Esophagus (tissue), 2 donors: ENCODE data around the gene CDH11. TPM values are rescaled to one million over a fixed set of nuclear protein-coding genes. Genes with fewer than 3 reads are reported as not detected.

Experiments
- H3K27ac ChIP-seq, 2 donors: one replicate each; pipeline ENCODE4 v1.5.1; 2013; ENCODE audit warnings: low read depth in 2 of 2, mild to moderate bottlenecking in 2 of 2, inconsistent platforms in 1 of 2, low read length in 1 of 2, moderate library complexity in 1 of 2
- H3K27me3 ChIP-seq, 2 donors: one replicate each; pipeline ENCODE4 v1.6.1; 2013; ENCODE audit warnings: low read length in 2 of 2, control low read depth in 1 of 2, mild to moderate bottlenecking in 1 of 2; ENCODE audit not compliant: insufficient read depth in 2 of 2, control insufficient read depth in 1 of 2
- H3K36me3 ChIP-seq, 2 donors: one replicate each; pipeline ENCODE4 v1.6.1; 2013; ENCODE audit warnings: low read length in 1 of 2; ENCODE audit not compliant: control insufficient read depth in 2 of 2, insufficient read depth in 2 of 2
- H3K4me1 ChIP-seq, 2 donors: one replicate each; pipeline ENCODE4 v1.6.1; 2013; ENCODE audit warnings: low read length in 1 of 2; ENCODE audit not compliant: control insufficient read depth in 2 of 2, insufficient read depth in 2 of 2
- H3K4me3 ChIP-seq, 2 donors: one replicate each; pipeline ENCODE4 v1.5.1; 2013; ENCODE audit warnings: low read length in 2 of 2, mild to moderate bottlenecking in 2 of 2, low read depth in 1 of 2, moderate library complexity in 1 of 2
- H3K9me3 ChIP-seq, 2 donors: one replicate each; pipeline ENCODE4 v1.6.1; 2013; ENCODE audit warnings: mild to moderate bottlenecking in 2 of 2, low read depth in 1 of 2, low read length in 1 of 2, moderate library complexity in 1 of 2; ENCODE audit not compliant: control insufficient read depth in 2 of 2, insufficient read depth in 1 of 2
- WGBS, 2 donors: extraction: QIAGEN DNeasy Blood & Tissue Kit; methylation state at CpG; one replicate each; pipeline ENCODE4 v1.1.7; 2013; 5-methylcytosine and 5-hydroxymethylcytosine counted together
- polyA plus RNA-seq, 2 donors: library from polyadenylated mRNA; stranded (reverse); fragments of 200-250 nt; gene quantifications; one replicate each; pipeline ENCODE4 v1.2.3, GENCODE V29; 2013
- donor health status: healthy with polysubstance abuse.
- donor health status: Bipolar disorder and iron deficiency.

Gene CDH11
- polyA plus RNA-seq, 2 donors, result 0.28 to 0.91 TPM

- Histone ChIP-seq H3K27me3 (no peaks in the 10 kb centered on the region), H3K4me3 (no peak overlapping the region), H3K27ac (no peak overlapping the region), H3K36me3 (no peaks in the 10 kb centered on the region), H3K9me3 (no peaks in the 10 kb centered on the region), H3K4me1 (no peaks in the 10 kb centered on the region)
- WGBS, 2 donors, result 80 to 94% methylated on average over 2 of the region's 2 CpGs
Observed at GRCh38 chr16:65064131-65064530, 57.7 kb downstream of the CDH11 start.

DNA sequence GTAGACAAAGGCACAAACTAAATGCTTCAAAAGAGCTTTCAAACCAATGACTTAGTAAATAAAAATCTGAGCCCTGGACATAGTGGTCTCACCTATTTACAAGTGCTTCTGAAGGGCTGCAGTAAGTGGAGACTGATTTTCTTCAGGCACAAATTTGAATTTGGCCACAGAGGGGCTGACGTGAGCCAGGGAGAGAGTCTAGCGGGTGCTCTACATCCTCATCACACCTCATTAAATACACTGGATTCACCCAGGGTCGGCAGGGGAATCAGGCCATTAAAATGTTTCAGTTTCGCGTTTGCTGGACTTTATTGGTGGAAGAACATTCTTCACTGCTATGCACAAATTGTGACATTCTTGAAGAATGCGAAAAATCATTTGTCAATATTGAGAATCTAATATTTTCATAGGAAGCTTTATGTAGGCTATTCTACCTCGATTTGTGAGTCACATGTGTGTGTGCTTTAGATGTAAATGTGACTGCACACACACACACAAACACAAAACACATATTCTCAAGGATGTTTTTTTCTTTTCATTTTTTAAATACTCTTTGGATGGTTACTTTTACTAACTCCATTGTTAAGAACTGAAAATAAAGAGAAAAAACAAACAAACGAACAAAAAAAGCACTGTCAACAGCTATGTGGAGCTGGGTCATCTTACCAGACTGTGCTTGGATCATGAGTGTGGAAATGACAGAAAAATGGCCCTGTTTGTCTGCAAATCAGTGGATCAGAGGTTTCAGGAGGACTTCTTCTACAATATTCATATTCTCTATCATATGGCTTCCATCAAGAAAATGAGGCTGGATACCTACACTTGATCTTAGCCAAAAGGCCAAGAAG lies 58.9 kb downstream of the CDH11 start:
- Histone ChIP-seq H3K4me3 (no peak overlapping the region), H3K27me3 (no peaks in the 10 kb centered on the region), H3K36me3 (no peaks in the 10 kb centered on the region), H3K27ac (no peak overlapping the region), H3K4me1 (no peaks in the 10 kb centered on the region), H3K9me3 (no peaks in the 10 kb centered on the region)
- WGBS, 2 donors, result 64 to 74% methylated on average over 8 of the region's 8 CpGs

DNA sequence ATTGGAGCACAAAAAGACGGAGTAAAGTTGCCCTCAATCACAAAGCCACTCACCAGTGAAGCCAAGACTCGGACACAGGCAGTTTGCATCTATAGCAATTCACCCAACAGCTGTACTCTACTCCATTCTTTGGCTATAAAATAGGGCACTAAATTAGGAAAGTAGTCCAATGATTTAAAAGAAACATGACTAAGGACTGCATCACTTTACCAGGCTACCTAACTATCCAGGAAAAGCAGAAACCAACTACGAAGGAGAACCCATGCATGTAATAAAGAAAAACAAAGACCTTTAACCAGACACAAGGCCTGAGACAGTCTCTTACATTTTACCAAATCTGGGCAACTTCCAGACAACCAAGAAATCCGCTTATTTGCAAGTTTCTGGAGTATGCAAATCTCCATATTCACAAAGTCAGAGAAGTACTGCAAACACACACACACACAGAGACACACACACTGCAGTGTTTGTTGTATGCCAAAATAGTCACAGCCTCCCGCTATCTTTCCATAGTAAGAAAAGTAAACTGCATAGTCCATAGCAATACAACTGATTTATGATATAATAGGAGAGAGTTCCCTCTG lies 59.8 kb downstream of the CDH11 start:
- H3K9me3 ChIP-seq, result no peaks in the 10 kb centered on the region
- H3K4me1 ChIP-seq, result no peaks in the 10 kb centered on the region
- H3K36me3 ChIP-seq, result no peaks in the 10 kb centered on the region
- H3K4me3 ChIP-seq, result no peak overlapping the region
- 79 to 80% methylated on average over 5 of the region's 5 CpGs for WGBS, 2 donors
- no peaks in the 10 kb centered on the region for H3K27me3 ChIP-seq
- H3K27ac ChIP-seq, result no peak overlapping the region

- Histone ChIP-seq H3K9me3 (no peaks in the 10 kb centered on the region), H3K36me3 (no peaks in the 10 kb centered on the region), H3K27me3 (no peaks in the 10 kb centered on the region), H3K27ac (no peak overlapping the region), H3K4me3 (no peak overlapping the region), H3K4me1 (no peaks in the 10 kb centered on the region)
- WGBS, 2 donors, result 72 to 75% methylated on average over 3 of the region's 3 CpGs
Observed at GRCh38 chr16:65061263-65061662, 60.6 kb downstream of the CDH11 start.

DNA sequence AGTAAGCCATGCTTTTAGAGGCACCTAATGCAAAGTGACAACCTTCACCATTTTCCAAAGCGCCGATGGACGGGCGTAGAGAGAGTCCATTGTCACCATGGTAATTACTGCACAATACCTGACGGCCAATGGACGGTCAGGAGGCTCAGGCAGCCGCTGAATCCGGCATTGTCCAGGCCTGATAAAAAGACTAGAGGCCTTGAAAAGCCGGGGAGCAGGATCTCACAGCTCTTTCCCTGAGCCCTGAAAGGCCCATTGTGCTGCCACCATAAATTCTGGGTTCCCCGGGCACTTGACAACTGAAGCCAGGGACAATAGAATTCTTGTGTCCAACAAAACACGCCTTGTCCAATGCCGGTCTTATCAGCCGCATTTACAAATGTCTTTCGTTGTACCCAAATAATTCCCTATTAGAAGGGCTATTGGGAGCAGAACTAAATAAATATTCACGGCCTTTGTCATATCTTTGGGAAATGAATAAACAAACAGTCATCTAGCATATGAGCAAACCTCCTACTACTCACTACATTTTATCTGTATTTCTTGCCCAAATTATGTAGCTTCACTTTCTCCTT lies 62.4 kb downstream of the CDH11 start:
- Histone ChIP-seq H3K27ac (no peak overlapping the region), H3K27me3 (no peaks in the 10 kb centered on the region), H3K9me3 (no peaks in the 10 kb centered on the region), H3K4me1 (no peaks in the 10 kb centered on the region), H3K36me3 (no peaks in the 10 kb centered on the region), H3K4me3 (no peak overlapping the region)
- 44 to 68% methylated on average over 15 of the region's 15 CpGs for WGBS, 2 donors

GRCh38 chr16:65057184-65057583 lies 64.7 kb downstream of the CDH11 start:
- no peaks in the 10 kb centered on the region for H3K27me3 ChIP-seq
- WGBS, 2 donors, result 86 to 88% methylated on average over 3 of the region's 3 CpGs
- H3K36me3 ChIP-seq, result no peaks in the 10 kb centered on the region
- H3K9me3 ChIP-seq, result no peaks in the 10 kb centered on the region
- H3K4me1 ChIP-seq, result no peaks in the 10 kb centered on the region
- no peak overlapping the region for H3K27ac ChIP-seq
- no peak overlapping the region for H3K4me3 ChIP-seq

DNA sequence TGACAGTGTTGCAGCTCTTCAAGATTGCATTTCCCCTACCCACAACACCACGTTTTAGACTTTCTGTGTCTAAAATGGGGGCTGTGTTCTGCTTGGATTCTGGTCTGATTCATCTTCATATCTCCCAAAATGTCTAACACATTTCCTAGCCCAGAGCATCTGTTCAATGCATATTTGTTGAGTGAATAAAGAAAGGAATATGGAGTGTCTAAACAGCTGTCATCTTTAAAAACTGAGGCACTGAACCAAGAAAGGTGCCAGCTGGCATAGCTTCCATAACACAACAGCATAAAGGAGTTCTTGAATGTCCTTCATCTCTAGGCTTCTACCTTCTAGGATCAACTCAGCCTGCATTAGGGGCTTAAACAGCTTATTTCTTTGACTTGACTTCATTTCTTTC lies 67.4 kb downstream of the CDH11 start:
- 52 to 56% methylated on average over 1 of the region's 1 CpG for WGBS, 2 donors
- no peaks in the 10 kb centered on the region for H3K36me3 ChIP-seq
- H3K4me3 ChIP-seq, result no peak overlapping the region
- no peaks in the 10 kb centered on the region for H3K27me3 ChIP-seq
- H3K4me1 ChIP-seq, result no peaks in the 10 kb centered on the region
- no peak overlapping the region for H3K27ac ChIP-seq
- no peaks in the 10 kb centered on the region for H3K9me3 ChIP-seq

DNA sequence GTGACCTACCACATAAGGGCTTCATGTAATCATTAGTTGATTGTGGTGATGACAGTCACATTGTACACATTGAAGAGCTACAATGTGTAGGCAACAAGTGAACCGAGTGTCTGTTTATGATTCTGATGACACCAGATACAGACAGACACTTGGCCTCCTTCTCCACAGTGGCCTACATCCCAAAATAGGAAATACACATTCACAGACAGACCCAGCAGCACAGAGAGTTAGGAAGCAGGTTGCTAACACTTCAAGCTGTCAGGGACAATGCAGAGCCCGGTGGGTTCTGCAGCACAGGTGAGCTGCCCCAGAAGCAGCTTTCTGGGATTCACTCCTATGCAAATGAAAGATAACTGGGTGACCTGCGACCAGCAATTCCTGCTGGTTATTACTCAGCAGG lies 72.2 kb downstream of the CDH11 start:
- no peaks in the 10 kb centered on the region for H3K4me1 ChIP-seq
- H3K9me3 ChIP-seq, result no peaks in the 10 kb centered on the region
- H3K27me3 ChIP-seq, result no peaks in the 10 kb centered on the region
- no peak overlapping the region for H3K4me3 ChIP-seq
- no peak overlapping the region for H3K27ac ChIP-seq
- WGBS, 2 donors, result 69 to 70% methylated on average over 3 of the region's 3 CpGs
- no peaks in the 10 kb centered on the region for H3K36me3 ChIP-seq

DNA sequence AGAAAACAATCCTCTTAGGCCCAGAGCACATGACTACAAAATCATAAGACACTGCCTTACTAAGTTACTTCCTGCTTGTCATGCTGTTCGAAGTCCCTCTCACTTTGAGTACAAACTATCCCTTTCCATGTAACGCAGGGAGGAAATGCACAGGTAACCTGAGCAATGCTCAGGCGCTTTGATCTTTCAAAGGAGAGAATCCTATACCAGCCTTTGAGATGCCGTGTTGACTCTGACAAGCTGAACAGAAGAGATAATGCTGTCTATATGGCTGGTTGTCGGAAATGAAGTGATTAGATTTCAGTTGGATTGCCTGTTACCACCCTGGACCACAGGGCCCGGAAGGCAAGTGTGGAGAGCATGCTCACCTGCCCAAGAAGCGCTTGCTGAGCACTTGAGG lies 75.9 kb downstream of the CDH11 start:
- Histone ChIP-seq H3K36me3 (no peaks in the 10 kb centered on the region), H3K27me3 (no peaks in the 10 kb centered on the region), H3K4me3 (no peak overlapping the region), H3K4me1 (no peaks in the 10 kb centered on the region), H3K27ac (no peak overlapping the region), H3K9me3 (no peaks in the 10 kb centered on the region)
- WGBS, 2 donors, result 84 to 88% methylated on average over 7 of the region's 7 CpGs
